SU-DHL-6 (cell line): ENCODE data around the gene PIGN.
"Not testable (repeated sequence)": the region's sequence is repeated elsewhere in the genome, so short reads cannot be mapped to it uniquely, and the experiment has no call there.

Source experiments
- H2AFZ ChIP-seq: fragments of 200-600 bp; sonication (generic); 2 replicates; pipeline ENCODE4 v1.6.1; 2014; ENCODE audit warnings: low read depth, mild to moderate bottlenecking, moderate library complexity, mixed read lengths, antibody characterized with exemption, low read length; ENCODE audit not compliant: severe bottlenecking
- H3F3A ChIP-seq: fragments of 200-600 bp; shearing (Covaris generic); 2 replicates; pipeline ENCODE4 v1.6.0; 2016; ENCODE audit warnings: antibody characterized with exemption, mild to moderate bottlenecking; ENCODE audit not compliant: insufficient read depth
- H3K27ac ChIP-seq: fragments of 200-600 bp; sonication (generic); 2 replicates; pipeline ENCODE4 v1.5.1; 2016; ENCODE audit warnings: low read depth, mild to moderate bottlenecking, low read length, moderate library complexity, mixed read lengths
- H3K27me3 ChIP-seq: fragments of 200-600 bp; sonication (generic), shearing (Covaris generic); 2 replicates; pipeline ENCODE4 v1.6.0; 2014; ENCODE audit warnings: mild to moderate bottlenecking, low read length
- H3K36me3 ChIP-seq: fragments of 200-600 bp; sonication (generic); 2 replicates; pipeline ENCODE4 v1.6.1; 2014; ENCODE audit warnings: mild to moderate bottlenecking, low read length, mixed read lengths
- H3K4me2 ChIP-seq: fragments of 300-600, 200-600 bp; shearing (Covaris generic), sonication (generic); 2 replicates; pipeline ENCODE4 v1.6.0; 2014; ENCODE audit warnings: low read length, low read depth, mild to moderate bottlenecking; ENCODE audit not compliant: poor library complexity, severe bottlenecking
- H3K4me3 ChIP-seq: fragments of 200-600 bp; sonication (generic); 2 replicates; pipeline ENCODE4 v1.5.1; 2014; ENCODE audit warnings: antibody characterized with exemption, low read length, mild to moderate bottlenecking, mixed read lengths; ENCODE audit not compliant: insufficient read depth, poor library complexity, severe bottlenecking
- H3K79me2 ChIP-seq: fragments of 200-600 bp; sonication (generic); 2 replicates; pipeline ENCODE4 v1.6.1; 2014; ENCODE audit warnings: mild to moderate bottlenecking, low read length, moderate library complexity; ENCODE audit not compliant: insufficient read depth
- H3K9ac ChIP-seq: fragments of 200-600 bp; sonication (generic); 2 replicates; pipeline ENCODE4 v1.7.0; 2014; ENCODE audit warnings: mild to moderate bottlenecking, low read length
- H3K9me2 ChIP-seq: fragments of 200-600 bp; sonication (generic); replicated peaks from 2 replicates; pipeline ENCODE4 v1.6.1; 2014; ENCODE audit warnings: low read length; ENCODE audit not compliant: insufficient read depth
- H3K9me3 ChIP-seq: fragments of 200-600 bp; sonication (generic); 2 replicates; pipeline ENCODE4 v1.6.1; 2014; ENCODE audit warnings: low read length, mixed read lengths; ENCODE audit not compliant: insufficient read depth
- H4K20me1 ChIP-seq: fragments of 200-600 bp; sonication (generic); 2 replicates; pipeline ENCODE4 v1.6.1; 2014; ENCODE audit warnings: low read depth, mild to moderate bottlenecking, antibody characterized with exemption, low read length, moderate library complexity, mixed read lengths
- CTCF ChIP-seq: fragments of 200-600 bp; sonication (generic); IDR thresholded peaks from one replicate; pipeline ENCODE4 v1.5.1; 2017; ENCODE audit warnings: antibody characterized with exemption, mild to moderate bottlenecking, low read length, moderate library complexity; ENCODE audit not compliant: insufficient read depth, poor library complexity, severe bottlenecking
- EZH2phosphoT487 ChIP-seq: fragments of 200-600 bp; sonication (generic), shearing (Covaris generic); conservative IDR thresholded peaks from 2 replicates; pipeline ENCODE4 v1.6.1; 2018; ENCODE audit warnings: mild to moderate bottlenecking, antibody characterized with exemption, low read length, moderate library complexity, mixed read lengths

PIGN gene

GRCh38 chr18:62170857-62171256, 16.0 kb downstream of the PIGN start:
- no peak overlapping the region for H3K4me2 ChIP-seq
- no peaks in the 10 kb centered on the region for H3F3A ChIP-seq
- no peaks in the 10 kb centered on the region for H3K9me2 ChIP-seq
- H3K36me3 ChIP-seq = peaks cover 4% of the 10 kb centered on the region; the same call in 1 of the 2 replicates
- no peak overlapping the region for H3K4me3 ChIP-seq
- H3K9ac ChIP-seq = no peak overlapping the region
- no peaks in the 10 kb centered on the region for H3K27me3 ChIP-seq
- 0 out of 2 replicates have a peak, but pooled peaks cover 6% of the 10 kb centered on the region for H4K20me1 ChIP-seq
- TF ChIP-seq CTCF (no peak), EZH2phosphoT487 (no peak)
- no peak overlapping the region for H3K27ac ChIP-seq
- H3K9me3 ChIP-seq = no peaks in the 10 kb centered on the region
- no peak overlapping the region for H2AFZ ChIP-seq
- H3K79me2 ChIP-seq = peaks cover 12% of the 10 kb centered on the region

GRCh38 chr18:62166524-62166923, 20.3 kb downstream of the PIGN start:
- not testable (repeated sequence) for H4K20me1 ChIP-seq, H3F3A ChIP-seq

GRCh38 chr18:62165583-62165982, 21.3 kb downstream of the PIGN start:
- no peaks in the 10 kb centered on the region for H3K27me3 ChIP-seq
- no peaks in the 10 kb centered on the region for H3K9me3 ChIP-seq
- no peaks in the 10 kb centered on the region for H4K20me1 ChIP-seq
- H3K9ac ChIP-seq = no peak overlapping the region
- no peaks in the 10 kb centered on the region for H3K9me2 ChIP-seq
- H3K27ac ChIP-seq = no peak overlapping the region
- H2AFZ ChIP-seq = no peak overlapping the region
- no peaks in the 10 kb centered on the region; the same call in 1 of the 2 replicates for H3K79me2 ChIP-seq
- no peak overlapping the region for H3K4me3 ChIP-seq
- no peaks in the 10 kb centered on the region for H3F3A ChIP-seq
- TF ChIP-seq CTCF = no peak
- no peak for TF ChIP-seq EZH2phosphoT487
- H3K4me2 ChIP-seq = no peak overlapping the region
- no peaks in the 10 kb centered on the region for H3K36me3 ChIP-seq

More at GRCh38 chr18:62166524-62166923, 20.3 kb downstream of the PIGN start:
- not testable (repeated sequence) for H3K9me3 ChIP-seq, H3K9ac ChIP-seq, H3K4me2 ChIP-seq, H3K4me3 ChIP-seq, H3K79me2 ChIP-seq, H3K36me3 ChIP-seq, H3K27ac ChIP-seq, H2AFZ ChIP-seq, H3K27me3 ChIP-seq, H3K9me2 ChIP-seq

- Histone ChIP-seq H2AFZ (no peak overlapping the region), H3K27ac (no peak overlapping the region), H3F3A (no peaks in the 10 kb centered on the region)
Observed at GRCh38 chr18:62164855-62165487, 21.9 kb downstream of the PIGN start.

More at GRCh38 chr18:62164855-62165487, 21.9 kb downstream of the PIGN start:
- TF ChIP-seq CTCF (no peak), EZH2phosphoT487 (no peak)
- no peak overlapping the region for H3K9ac ChIP-seq
- no peaks in the 10 kb centered on the region for H3K36me3 ChIP-seq
- H3K9me2 ChIP-seq = no peaks in the 10 kb centered on the region
- H3K79me2 ChIP-seq = no peaks in the 10 kb centered on the region; the same call in 1 of the 2 replicates
- H3K4me2 ChIP-seq = no peak overlapping the region
- no peak overlapping the region for H3K4me3 ChIP-seq
- H4K20me1 ChIP-seq = no peaks in the 10 kb centered on the region
- no peaks in the 10 kb centered on the region for H3K9me3 ChIP-seq
- H3K27me3 ChIP-seq = no peaks in the 10 kb centered on the region
